Tibial nerve (tissue), 4 donors: Measurements from ENCODE around the gene TANC1.

Experiments
- EP300 ChIP-seq, 2 donors: sonication (generic); formaldehyde crosslinking; IDR thresholded peaks; one replicate each; pipeline ENCODE4 v1.6.1; 2017; ENCODE audit warnings: antibody characterized with exemption in 2 of 2, mild to moderate bottlenecking in 1 of 2
- POLR2A ChIP-seq, 2 donors: fragments of 450-650 bp; IDR thresholded peaks; one replicate each; pipeline ENCODE4 v1.6.1; 2017; ENCODE audit warnings: antibody characterized with exemption in 2 of 2, mild to moderate bottlenecking in 2 of 2, moderate library complexity in 2 of 2
- TF ChIP-seq, protein P1 (sequence below), 5 experiments: fragments of 200-600 bp in 3 of 5; fragments of 450-650 bp in 2 of 5; sonication (generic) in 3 of 5; IDR thresholded peaks; one replicate each; pipeline ENCODE4 v1.5.1; 2016 to 2019; ENCODE audit warnings: antibody characterized with exemption in 5 of 5, mild to moderate bottlenecking in 3 of 5, moderate library complexity in 2 of 5

DNA sequence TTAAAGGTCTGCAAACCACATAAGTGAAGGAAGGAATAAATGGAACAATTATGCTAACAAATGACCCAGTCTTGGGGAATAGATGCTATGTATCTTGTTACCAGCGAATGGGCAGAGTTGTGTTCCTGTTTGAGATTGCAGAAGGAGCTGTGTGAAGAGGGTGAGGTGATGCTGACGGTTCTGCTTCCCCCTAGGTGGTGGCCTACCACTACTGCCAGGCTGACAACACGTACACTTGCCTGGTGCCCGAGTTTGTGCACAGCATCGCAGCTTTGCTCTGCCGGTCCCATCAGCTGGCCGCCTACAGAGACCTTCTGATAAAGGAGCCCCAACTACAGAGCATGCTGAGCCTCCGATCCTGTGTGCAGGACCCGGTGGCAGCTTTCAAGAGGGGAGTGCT lies 206.3 kb downstream of the TANC1 start:
- TF ChIP-seq, protein P1, sequence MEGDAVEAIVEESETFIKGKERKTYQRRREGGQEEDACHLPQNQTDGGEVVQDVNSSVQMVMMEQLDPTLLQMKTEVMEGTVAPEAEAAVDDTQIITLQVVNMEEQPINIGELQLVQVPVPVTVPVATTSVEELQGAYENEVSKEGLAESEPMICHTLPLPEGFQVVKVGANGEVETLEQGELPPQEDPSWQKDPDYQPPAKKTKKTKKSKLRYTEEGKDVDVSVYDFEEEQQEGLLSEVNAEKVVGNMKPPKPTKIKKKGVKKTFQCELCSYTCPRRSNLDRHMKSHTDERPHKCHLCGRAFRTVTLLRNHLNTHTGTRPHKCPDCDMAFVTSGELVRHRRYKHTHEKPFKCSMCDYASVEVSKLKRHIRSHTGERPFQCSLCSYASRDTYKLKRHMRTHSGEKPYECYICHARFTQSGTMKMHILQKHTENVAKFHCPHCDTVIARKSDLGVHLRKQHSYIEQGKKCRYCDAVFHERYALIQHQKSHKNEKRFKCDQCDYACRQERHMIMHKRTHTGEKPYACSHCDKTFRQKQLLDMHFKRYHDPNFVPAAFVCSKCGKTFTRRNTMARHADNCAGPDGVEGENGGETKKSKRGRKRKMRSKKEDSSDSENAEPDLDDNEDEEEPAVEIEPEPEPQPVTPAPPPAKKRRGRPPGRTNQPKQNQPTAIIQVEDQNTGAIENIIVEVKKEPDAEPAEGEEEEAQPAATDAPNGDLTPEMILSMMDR (IDR thresholded peaks at IDR 0.05), result no peak
- TF ChIP-seq POLR2A (IDR thresholded peaks at IDR 0.05), result no peak
- TF ChIP-seq EP300 (IDR thresholded peaks at IDR 0.05), result no peak
